ENCODE data around the gene RNF181. TPM values are rescaled to one million over a fixed set of nuclear protein-coding genes. Genes with fewer than 3 reads are reported as not detected.

RNF181 gene
- total RNA-seq, 4 donors from 2014 or later, result 73.4 to 182 (median 134) TPM

DNA sequence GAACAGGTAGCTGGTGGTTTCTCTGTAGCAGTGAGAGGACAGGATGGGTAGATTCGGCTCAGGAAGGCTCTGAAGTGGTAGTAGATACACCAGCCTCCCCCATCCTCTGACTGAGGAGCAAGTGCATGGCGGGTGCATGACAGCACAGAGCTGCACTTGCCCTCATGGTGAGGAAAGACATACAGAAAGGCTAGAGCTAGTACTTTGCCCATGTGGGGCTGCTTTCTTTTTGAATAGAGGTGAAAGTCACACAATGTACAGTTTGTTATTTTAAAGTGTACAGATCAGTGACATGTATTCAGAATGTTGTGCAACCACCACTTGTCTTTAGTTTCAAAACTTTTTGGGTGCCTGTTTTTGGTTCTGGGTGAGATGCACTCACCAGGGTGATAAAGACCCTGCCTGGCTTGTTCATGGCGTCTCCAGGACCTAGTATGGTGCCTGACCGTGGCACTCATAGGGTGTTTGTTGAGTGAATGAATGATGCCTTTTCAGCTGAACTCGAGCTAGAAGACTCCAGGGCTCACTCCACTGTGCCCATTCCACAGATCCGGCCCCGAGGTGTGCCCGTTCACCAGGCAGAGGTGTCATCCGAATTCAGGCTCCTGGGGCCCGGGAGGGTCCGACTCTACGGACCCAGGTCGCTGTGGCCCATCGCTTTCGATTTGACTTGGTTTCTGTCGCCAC lies 11.7 kb upstream of the RNF181 start:
- peak overlapping the region; percentile 44 to 79 (median 68) for H3K4me3 ChIP-seq
- peak overlapping the region; percentile 68 to 99 (median 90) for H3K27ac ChIP-seq
- peak in 1 of 3 donors; percentile 40 for DNase-seq
- H3K9me3 ChIP-seq, result no peaks in the 10 kb centered on the region
- no peak for TF ChIP-seq POLR2A (IDR thresholded peaks at IDR 0.05)
- TF ChIP-seq, protein P1, sequence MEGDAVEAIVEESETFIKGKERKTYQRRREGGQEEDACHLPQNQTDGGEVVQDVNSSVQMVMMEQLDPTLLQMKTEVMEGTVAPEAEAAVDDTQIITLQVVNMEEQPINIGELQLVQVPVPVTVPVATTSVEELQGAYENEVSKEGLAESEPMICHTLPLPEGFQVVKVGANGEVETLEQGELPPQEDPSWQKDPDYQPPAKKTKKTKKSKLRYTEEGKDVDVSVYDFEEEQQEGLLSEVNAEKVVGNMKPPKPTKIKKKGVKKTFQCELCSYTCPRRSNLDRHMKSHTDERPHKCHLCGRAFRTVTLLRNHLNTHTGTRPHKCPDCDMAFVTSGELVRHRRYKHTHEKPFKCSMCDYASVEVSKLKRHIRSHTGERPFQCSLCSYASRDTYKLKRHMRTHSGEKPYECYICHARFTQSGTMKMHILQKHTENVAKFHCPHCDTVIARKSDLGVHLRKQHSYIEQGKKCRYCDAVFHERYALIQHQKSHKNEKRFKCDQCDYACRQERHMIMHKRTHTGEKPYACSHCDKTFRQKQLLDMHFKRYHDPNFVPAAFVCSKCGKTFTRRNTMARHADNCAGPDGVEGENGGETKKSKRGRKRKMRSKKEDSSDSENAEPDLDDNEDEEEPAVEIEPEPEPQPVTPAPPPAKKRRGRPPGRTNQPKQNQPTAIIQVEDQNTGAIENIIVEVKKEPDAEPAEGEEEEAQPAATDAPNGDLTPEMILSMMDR (IDR thresholded peaks at IDR 0.05), result no peak
- peaks cover 9 to 60% (median 14%) of the 10 kb centered on the region in 4 donors for H3K4me1 ChIP-seq
- H3K27me3 ChIP-seq, result no peaks in the 10 kb centered on the region
- peaks cover 0 to 10% (median 0%) of the 10 kb centered on the region in 3 donors for H3K36me3 ChIP-seq

DNA sequence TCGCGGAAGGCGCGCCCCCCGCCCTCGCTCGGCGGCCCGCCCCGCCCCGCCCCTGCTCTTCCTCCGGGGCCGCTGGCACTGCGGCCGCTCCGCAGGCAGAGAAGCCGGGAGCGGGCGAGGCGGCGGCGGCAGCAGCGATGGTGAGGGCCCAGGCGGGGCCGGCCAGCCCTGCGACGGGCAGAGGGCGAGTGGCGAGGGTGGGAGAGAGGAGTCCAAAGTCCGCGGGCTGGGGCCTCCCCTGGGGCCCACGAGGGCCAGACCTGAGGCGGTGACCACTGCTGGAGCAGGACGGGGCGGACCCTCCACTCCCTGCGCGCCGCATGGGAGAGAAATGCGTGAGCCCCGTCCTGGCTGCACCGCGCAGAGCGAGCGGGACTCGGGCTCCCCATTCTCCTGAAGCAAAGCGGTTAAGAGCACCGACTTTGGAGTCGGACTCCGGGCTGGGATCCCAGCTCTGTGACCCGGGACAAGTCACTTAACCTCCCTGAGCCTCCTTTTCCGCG lies 11.1 kb upstream of the RNF181 start, which contains the start of gene VAMP5:
Gene VAMP5 (plus strand): TSS at position 78 of the 503 bp plus-strand sequence. CDS start 60 bp downstream, at position 138.
- Histone ChIP-seq H3K27me3 (no peaks in the 10 kb centered on the region), H3K27ac (peak within 1 kb of the TSS; percentile 68 to 99 (median 90)), H3K9me3 (no peaks in the 10 kb centered on the region), H3K4me3 (peak within 1 kb of the TSS; percentile 44 to 79 (median 68)), H3K4me1 (peaks cover 6 to 59% (median 14%) of the 10 kb centered on the region in 4 donors), H3K36me3 (peaks cover 0 to 10% (median 0%) of the 10 kb centered on the region in 3 donors)
- peak in 2 of 3 donors; percentile 73 to 85 for DNase-seq
- TF ChIP-seq, protein P1 (IDR thresholded peaks at IDR 0.05), result no peak
- peak; percentile 10 to 19 for TF ChIP-seq POLR2A (IDR thresholded peaks at IDR 0.05)

GRCh38 chr2:85584857-85585780 lies 10.4 kb upstream of the RNF181 start:
- peaks cover 0 to 10% (median 0%) of the 10 kb centered on the region in 3 donors for H3K36me3 ChIP-seq
- H3K9me3 ChIP-seq, result no peaks in the 10 kb centered on the region
- peak in 2 of 3 donors; percentile 70 to 83 for DNase-seq
- peak overlapping the region; percentile 68 to 99 (median 90) for H3K27ac ChIP-seq
- peak in 1 of 2 donors; percentile 56 for TF ChIP-seq POLR2A (IDR thresholded peaks at IDR 0.05)
- TF ChIP-seq, protein P1 (IDR thresholded peaks at IDR 0.05), result no peak
- H3K27me3 ChIP-seq, result no peaks in the 10 kb centered on the region
- peaks cover 6 to 58% (median 14%) of the 10 kb centered on the region in 4 donors for H3K4me1 ChIP-seq
- H3K4me3 ChIP-seq, result peak overlapping the region; percentile 44 to 79 (median 68)

DNA sequence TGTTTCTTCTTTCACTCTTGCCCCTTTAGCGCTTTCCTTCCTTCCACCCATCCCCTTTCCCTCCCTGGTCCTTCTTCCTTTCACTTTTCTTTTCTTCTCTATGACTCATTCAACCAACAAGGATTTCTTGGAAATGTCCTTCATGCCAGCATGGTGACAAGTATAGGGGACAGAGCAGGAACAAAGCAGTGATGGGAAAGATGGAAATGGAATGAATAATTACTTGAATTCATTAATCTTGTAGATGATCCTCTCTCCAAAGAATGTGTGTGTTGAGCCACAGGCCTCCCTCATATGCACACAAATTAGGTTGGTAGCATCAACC lies 9.8 kb upstream of the RNF181 start:
- no peaks in the 10 kb centered on the region for H3K27me3 ChIP-seq
- H3K4me1 ChIP-seq, result peaks cover 6 to 61% (median 14%) of the 10 kb centered on the region in 4 donors
- H3K36me3 ChIP-seq, result peaks cover 0 to 10% (median 0%) of the 10 kb centered on the region in 3 donors
- H3K4me3 ChIP-seq, result peak overlapping the region in 1 of 4 donors; percentile 76
- no peak for TF ChIP-seq POLR2A (IDR thresholded peaks at IDR 0.05)
- TF ChIP-seq, protein P1 (IDR thresholded peaks at IDR 0.05), result no peak
- H3K9me3 ChIP-seq, result no peaks in the 10 kb centered on the region
- no peak for DNase-seq
- H3K27ac ChIP-seq, result peak overlapping the region; percentile 68 to 99 (median 90)

GRCh38 chr2:85588236-85588635 lies 7.3 kb upstream of the RNF181 start:
- TF ChIP-seq, protein P1 (IDR thresholded peaks at IDR 0.05), result no peak
- TF ChIP-seq POLR2A (IDR thresholded peaks at IDR 0.05), result no peak
- H3K36me3 ChIP-seq, result no peaks in the 10 kb centered on the region
- peaks cover 6 to 63% (median 14%) of the 10 kb centered on the region in 4 donors for H3K4me1 ChIP-seq
- no peak for DNase-seq
- H3K4me3 ChIP-seq, result no peak overlapping the region
- no peaks in the 10 kb centered on the region for H3K27me3 ChIP-seq
- H3K9me3 ChIP-seq, result no peaks in the 10 kb centered on the region
- H3K27ac ChIP-seq, result peak overlapping the region in 1 of 4 donors; percentile 22

Data from Peyer's patch (tissue), 4 donors.